DOHH2 (cell line): ENCODE data around the gene PDE6C.

Experiments
- EZH2phosphoT487 ChIP-seq: fragments of 200-600 bp; sonication (generic); IDR thresholded peaks from 2 replicates; pipeline ENCODE4 v1.6.1; 2017; ENCODE audit warnings: borderline replicate concordance, mild to moderate bottlenecking, antibody characterized with exemption, low read length, moderate library complexity, mixed read lengths
- TF ChIP-seq, protein P1 (sequence below): fragments of 200-600 bp; sonication (generic); IDR thresholded peaks from one replicate; pipeline ENCODE4 v1.5.1; 2014; ENCODE audit warnings: antibody characterized with exemption, mild to moderate bottlenecking, low read depth, low read length; ENCODE audit not compliant: poor library complexity, severe bottlenecking

GRCh38 chr10:93672022-93672678, 59.8 kb downstream of the PDE6C start:
- TF ChIP-seq, protein P1, sequence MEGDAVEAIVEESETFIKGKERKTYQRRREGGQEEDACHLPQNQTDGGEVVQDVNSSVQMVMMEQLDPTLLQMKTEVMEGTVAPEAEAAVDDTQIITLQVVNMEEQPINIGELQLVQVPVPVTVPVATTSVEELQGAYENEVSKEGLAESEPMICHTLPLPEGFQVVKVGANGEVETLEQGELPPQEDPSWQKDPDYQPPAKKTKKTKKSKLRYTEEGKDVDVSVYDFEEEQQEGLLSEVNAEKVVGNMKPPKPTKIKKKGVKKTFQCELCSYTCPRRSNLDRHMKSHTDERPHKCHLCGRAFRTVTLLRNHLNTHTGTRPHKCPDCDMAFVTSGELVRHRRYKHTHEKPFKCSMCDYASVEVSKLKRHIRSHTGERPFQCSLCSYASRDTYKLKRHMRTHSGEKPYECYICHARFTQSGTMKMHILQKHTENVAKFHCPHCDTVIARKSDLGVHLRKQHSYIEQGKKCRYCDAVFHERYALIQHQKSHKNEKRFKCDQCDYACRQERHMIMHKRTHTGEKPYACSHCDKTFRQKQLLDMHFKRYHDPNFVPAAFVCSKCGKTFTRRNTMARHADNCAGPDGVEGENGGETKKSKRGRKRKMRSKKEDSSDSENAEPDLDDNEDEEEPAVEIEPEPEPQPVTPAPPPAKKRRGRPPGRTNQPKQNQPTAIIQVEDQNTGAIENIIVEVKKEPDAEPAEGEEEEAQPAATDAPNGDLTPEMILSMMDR: no peak
- TF ChIP-seq EZH2phosphoT487: no peak
